ENCODE data around the gene OR52E2.
"Not testable (repeated sequence)": the region's sequence is repeated elsewhere in the genome, so short reads cannot be mapped to it uniquely, and the experiment has no call there.

The OR52E2 gene

GRCh38 chr11:5059391-5059790 is at the start of gene OR52E2:
Gene OR52E2 (minus strand): TSS chr11:5059627. CDS start chr11:5059627, 0 bp downstream.
- DNase-seq: no peak

GRCh38 chr11:5107285-5107684 is 47.9 kb upstream of the OR52E2 start:
- DNase-seq: no peak

- no peak for DNase-seq
Observed at GRCh38 chr11:5103066-5103465, 43.6 kb upstream of the OR52E2 start.

GRCh38 chr11:5102246-5102645 is 42.8 kb upstream of the OR52E2 start:
- DNase-seq: no peak

GRCh38 chr11:5096011-5096410 is 36.6 kb upstream of the OR52E2 start:
- no peak for DNase-seq

GRCh38 chr11:5092821-5093585 is 33.6 kb upstream of the OR52E2 start:
- no peak for DNase-seq

GRCh38 chr11:5090668-5091067 is 31.2 kb upstream of the OR52E2 start:
- DNase-seq: no peak

- DNase-seq: no peak
Observed at GRCh38 chr11:5088556-5088955, 29.1 kb upstream of the OR52E2 start.

GRCh38 chr11:5083602-5084001 is 24.2 kb upstream of the OR52E2 start:
- DNase-seq: no peak

- no peak for DNase-seq
Observed at GRCh38 chr11:5081405-5081804, 22.0 kb upstream of the OR52E2 start.

GRCh38 chr11:5071799-5072198 is 12.4 kb upstream of the OR52E2 start:
- DNase-seq: no peak

GRCh38 chr11:5069272-5069671 is 9.8 kb upstream of the OR52E2 start, which contains the start of gene OR52E1:
Gene OR52E1 (plus strand): TSS chr11:5069572.
- DNase-seq: no peak

GRCh38 chr11:5065027-5065426 is 5.6 kb upstream of the OR52E2 start:
- no peak for DNase-seq

GRCh38 chr11:5058679-5059078 is 748 bp downstream of the OR52E2 start:
- DNase-seq: not testable (repeated sequence)

GRCh38 chr11:5046754-5047330 is 12.6 kb downstream of the OR52E2 start:
- no peak for DNase-seq

- DNase-seq: no peak
Observed at GRCh38 chr11:5046226-5046625, 13.2 kb downstream of the OR52E2 start, which contains the start of gene OR52J3. Gene OR52J3 (plus strand): TSS chr11:5046526. CDS start chr11:5046526, 0 bp downstream.

- DNase-seq: no peak
Observed at GRCh38 chr11:5043380-5043779, 16.0 kb downstream of the OR52E2 start.

- DNase-seq: no peak
Observed at GRCh38 chr11:5042091-5042490, 17.3 kb downstream of the OR52E2 start.

GRCh38 chr11:5040876-5041275 is 18.6 kb downstream of the OR52E2 start:
- no peak for DNase-seq

GRCh38 chr11:5038341-5038740 is 21.1 kb downstream of the OR52E2 start:
- no peak for DNase-seq

GRCh38 chr11:5037926-5038325 is 21.5 kb downstream of the OR52E2 start:
- no peak for DNase-seq

GRCh38 chr11:5036669-5037068 is 22.8 kb downstream of the OR52E2 start:
- DNase-seq: no peak

GRCh38 chr11:5021996-5022395 is 37.4 kb downstream of the OR52E2 start:
- no peak for DNase-seq

- no peak for DNase-seq
Observed at GRCh38 chr11:5013012-5013411, 46.4 kb downstream of the OR52E2 start.

- no peak for DNase-seq
Observed at GRCh38 chr11:5011254-5011653, 48.2 kb downstream of the OR52E2 start.
